Kidney epithelial cell (primary cell): ENCODE data around the gene PADI2. TPM values are rescaled to one million over a fixed set of nuclear protein-coding genes. Genes with fewer than 3 reads are reported as not detected.

Experiments
- DNase-seq: peaks from one replicate; pipeline ENCODE4 v3.0.0-alpha.2; 2010; ENCODE audit warnings: low read depth
- H3K27me3 ChIP-seq: 2 replicates; pipeline ENCODE4 v1.6.0; 2011; ENCODE audit warnings: low read length; ENCODE audit not compliant: control insufficient read depth, insufficient read depth
- H3K36me3 ChIP-seq: 2 replicates; pipeline ENCODE4 v1.5.1; 2011; ENCODE audit warnings: low read length; ENCODE audit not compliant: control insufficient read depth, insufficient read depth
- H3K4me3 ChIP-seq: 2 replicates; pipeline ENCODE4 v1.5.1; 2011; ENCODE audit warnings: low read depth, mild to moderate bottlenecking, control low read depth, low read length
- CTCF ChIP-seq: IDR thresholded peaks from 2 replicates; pipeline ENCODE4 v1.5.1; 2011; ENCODE audit warnings: mild to moderate bottlenecking, moderate library complexity, low read length, control low read depth, inconsistent platforms; ENCODE audit not compliant: insufficient read depth, poor library complexity, severe bottlenecking
- total RNA-seq: library from RNA; depleted of rRNA; stranded (reverse); fragments of >200 nt; gene quantifications from 2 replicates; pipeline ENCODE4 v1.2.3, GENCODE V29; 2015

PADI2 gene
- 6.4 and 8.1 TPM in 2 replicates for total RNA-seq

GRCh38 chr1:17119076-17119772 lies at the start of gene PADI2:
Gene PADI2 (minus strand): TSS chr1:17119451. CDS start chr1:17119371, 80 bp downstream.
- H3K4me3 ChIP-seq = peak within 1 kb of the TSS; percentile 41
- no peaks in the 10 kb centered on the region for H3K36me3 ChIP-seq
- DNase-seq = no peak
- TF ChIP-seq CTCF = no peak
- peaks cover 16% of the 10 kb centered on the region for H3K27me3 ChIP-seq

GRCh38 chr1:17168091-17168876 lies 49.0 kb upstream of the PADI2 start:
- Histone ChIP-seq H3K27me3 (no peaks in the 10 kb centered on the region), H3K4me3 (no peak overlapping the region), H3K36me3 (no peaks in the 10 kb centered on the region)
- no peak for TF ChIP-seq CTCF
- DNase-seq = peak; percentile 95

GRCh38 chr1:17167786-17168090 lies 48.5 kb upstream of the PADI2 start:
- DNase-seq = no peak
- no peak for TF ChIP-seq CTCF
- Histone ChIP-seq H3K27me3 (no peaks in the 10 kb centered on the region), H3K36me3 (no peaks in the 10 kb centered on the region), H3K4me3 (no peak overlapping the region)

GRCh38 chr1:17167041-17167785 lies 48.0 kb upstream of the PADI2 start:
- Histone ChIP-seq H3K27me3 (no peaks in the 10 kb centered on the region), H3K4me3 (no peak overlapping the region), H3K36me3 (no peaks in the 10 kb centered on the region)
- no peak for DNase-seq
- no peak for TF ChIP-seq CTCF

GRCh38 chr1:17165823-17166222 lies 46.6 kb upstream of the PADI2 start:
- Histone ChIP-seq H3K36me3 (no peaks in the 10 kb centered on the region), H3K4me3 (no peak overlapping the region), H3K27me3 (no peaks in the 10 kb centered on the region)
- no peak for TF ChIP-seq CTCF
- DNase-seq = no peak
